Measurements from ENCODE around the gene KCNJ3.

DNA sequence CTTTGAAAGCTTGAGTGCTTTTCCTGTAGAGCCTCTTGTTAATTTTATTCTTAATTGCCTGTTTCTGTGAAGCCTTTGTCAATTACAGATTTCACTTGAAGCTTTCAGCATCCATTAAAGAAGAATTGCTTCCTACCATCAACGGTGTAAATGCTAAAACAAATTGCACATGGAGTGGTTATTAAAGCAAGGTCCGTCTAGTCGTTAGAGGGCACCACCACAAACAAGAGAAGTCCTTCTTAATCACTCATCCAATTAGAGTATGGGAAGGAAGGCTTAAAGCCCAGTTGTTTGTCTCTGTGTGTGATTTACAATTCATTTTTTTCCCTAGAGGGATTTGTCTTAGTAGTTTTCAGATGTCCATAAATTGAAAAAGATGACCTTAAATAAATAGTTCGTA lies 1.6 kb downstream of the KCNJ3 start:
- TF ChIP-seq MYC (IDR thresholded peaks at IDR 0.05; ENCODE audit: borderline replicate concordance, low read length) = no peak
- TF ChIP-seq JUN (IDR thresholded peaks at IDR 0.05) = no peak
- TF ChIP-seq RFX5 (IDR thresholded peaks at IDR 0.05) = no peak
- TF ChIP-seq POLR2A (IDR thresholded peaks at IDR 0.05; ENCODE audit: low read length) = no peak
- no peak for TF ChIP-seq RAD21 (conservative IDR thresholded peaks at IDR 0.05 in 1 of 2, IDR thresholded peaks at IDR 0.05 in 1 of 2)
- TF ChIP-seq, protein P1, sequence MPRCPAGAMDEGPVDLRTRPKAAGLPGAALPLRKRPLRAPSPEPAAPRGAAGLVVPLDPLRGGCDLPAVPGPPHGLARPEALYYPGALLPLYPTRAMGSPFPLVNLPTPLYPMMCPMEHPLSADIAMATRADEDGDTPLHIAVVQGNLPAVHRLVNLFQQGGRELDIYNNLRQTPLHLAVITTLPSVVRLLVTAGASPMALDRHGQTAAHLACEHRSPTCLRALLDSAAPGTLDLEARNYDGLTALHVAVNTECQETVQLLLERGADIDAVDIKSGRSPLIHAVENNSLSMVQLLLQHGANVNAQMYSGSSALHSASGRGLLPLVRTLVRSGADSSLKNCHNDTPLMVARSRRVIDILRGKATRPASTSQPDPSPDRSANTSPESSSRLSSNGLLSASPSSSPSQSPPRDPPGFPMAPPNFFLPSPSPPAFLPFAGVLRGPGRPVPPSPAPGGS (IDR thresholded peaks at IDR 0.05) = no peak
- no peak for TF ChIP-seq ZC3H11A (IDR thresholded peaks at IDR 0.05)
- TF ChIP-seq CTCF (IDR thresholded peaks at IDR 0.05) = no peak
